Endothelial cell of umbilical vein (primary cell): Measurements from ENCODE around the gene RIMKLB. TPM values are rescaled to one million over a fixed set of nuclear protein-coding genes. Genes with fewer than 3 reads are reported as not detected.
A peak's percentile ranks its signal among the peaks of the same experiment; 100 is the strongest.

Experiments used
- BruUV-seq: library from RNA; stranded (reverse); fragments of 400-500 nt; replicated peaks from 2 replicates; lab custom pipeline; 2021; lab: Mats Ljungman, UMichigan
- CTCF ChIA-PET: fragments of 300-600, 350-600 bp; sonication (Branson Sonifier 250); formaldehyde crosslinking; loops from one replicate; lab custom pipeline; 2021; ENCODE audit warnings: antibody characterized with exemption, inconsistent platforms; lab: Charles Lee
- POLR2A ChIA-PET: fragments of 300-600, 350-600 bp; sonication (Branson Sonifier 250); formaldehyde crosslinking; loops from one replicate; lab custom pipeline; 2021; ENCODE audit warnings: antibody characterized with exemption, inconsistent platforms; lab: Charles Lee
- DNase-seq: peaks from one replicate; pipeline ENCODE4 v3.0.0-alpha.2; 2011; ENCODE audit warnings: low read depth, low spot score
- FAIRE-seq: peaks from 2 replicates; lab custom pipeline; 2011; peaks lifted over from hg19 to GRCh38; lab: Jason Lieb, UNC
- H2AFZ ChIP-seq: 2 replicates; pipeline ENCODE4 v1.6.0; 2012; ENCODE audit warnings: low read depth, low read length, control low read depth, inconsistent platforms
- H3K27ac ChIP-seq: 2 replicates; pipeline ENCODE4 v1.5.1; 2011; ENCODE audit warnings: low read depth, mild to moderate bottlenecking, control low read depth, low read length, moderate library complexity; ENCODE audit not compliant: insufficient read depth
- H3K27me3 ChIP-seq, 2 experiments: 2 replicates each; pipeline versions ENCODE4 v1.6.0 to v1.6.1; 2011; ENCODE audit warnings: low read length in 2 of 2, mixed read lengths in 1 of 2; ENCODE audit not compliant: control insufficient read depth in 2 of 2, insufficient read depth in 2 of 2
- H3K36me3 ChIP-seq, 2 experiments: 2 replicates in 1 of 2; 3 replicates in 1 of 2; pipeline ENCODE4 v1.5.1; 2011; ENCODE audit warnings: low read length in 2 of 2, mild to moderate bottlenecking in 1 of 2, moderate library complexity in 1 of 2; ENCODE audit not compliant: control insufficient read depth in 2 of 2, insufficient read depth in 2 of 2; ENCODE audit errors: extremely low read depth in 1 of 2
- H3K4me1 ChIP-seq: 3 replicates; pipeline ENCODE4 v1.5.1; 2011; ENCODE audit warnings: mild to moderate bottlenecking, low read length; ENCODE audit not compliant: control insufficient read depth, insufficient read depth; ENCODE audit errors: extremely low read depth
- H3K4me2 ChIP-seq: 2 replicates; pipeline ENCODE4 v1.6.1; 2011; ENCODE audit warnings: low read length, control low read depth, mixed read lengths; ENCODE audit not compliant: insufficient read depth
- H3K4me3 ChIP-seq, 3 experiments: fragments of 200-600 bp in 1 of 3; sonication (generic), shearing (Covaris generic) in 1 of 3; replicated peaks in 1 of 3; 2 replicates each; pipeline ENCODE4 v1.5.1; 2011 to 2016; ENCODE audit warnings: control low read depth in 3 of 3, low read length in 3 of 3, mild to moderate bottlenecking in 2 of 3, inconsistent platforms in 1 of 3, low read depth in 1 of 3, moderate library complexity in 1 of 3; ENCODE audit not compliant: insufficient read depth in 1 of 3
- H3K79me2 ChIP-seq: 2 replicates; pipeline ENCODE4 v1.6.0; 2012; ENCODE audit warnings: low read length, inconsistent platforms; ENCODE audit not compliant: control insufficient read depth, insufficient read depth
- H3K9ac ChIP-seq: replicated peaks from 2 replicates; pipeline ENCODE3; 2011; ENCODE audit warnings: low read length, control low read depth; ENCODE audit not compliant: insufficient read depth; ENCODE audit errors: extremely low read depth
- H3K9me1 ChIP-seq: replicated peaks from 3 replicates; pipeline ENCODE4 v1.6.0; 2011; ENCODE audit warnings: mild to moderate bottlenecking, low read length; ENCODE audit not compliant: control insufficient read depth, insufficient read depth; ENCODE audit errors: extremely low read depth
- H3K9me3 ChIP-seq: replicated peaks from 2 replicates; pipeline ENCODE4 v1.5.1; 2012; ENCODE audit warnings: low read length, inconsistent platforms; ENCODE audit not compliant: control insufficient read depth, insufficient read depth
- H4K20me1 ChIP-seq: replicated peaks from 2 replicates; pipeline ENCODE3; 2011; ENCODE audit warnings: mild to moderate bottlenecking, low read length; ENCODE audit not compliant: control insufficient read depth, insufficient read depth; ENCODE audit errors: extremely low read depth
- CTCF ChIP-seq, 2 donors: IDR thresholded peaks; 1 replicate in 1 of 2; 2 replicates in 1 of 2; pipeline ENCODE4 v1.5.1; 2011; ENCODE audit warnings: low read length in 2 of 2, mild to moderate bottlenecking in 2 of 2, moderate library complexity in 2 of 2, control low read depth in 1 of 2, inconsistent platforms in 1 of 2, low read depth in 1 of 2; ENCODE audit not compliant: insufficient read depth in 1 of 2; ENCODE audit errors: extremely low read depth in 1 of 2
- EZH2 ChIP-seq: IDR thresholded peaks from 2 replicates; pipeline ENCODE4 v1.6.1; 2012; ENCODE audit warnings: borderline replicate concordance, low read depth, mild to moderate bottlenecking, moderate library complexity, low read length, inconsistent platforms; ENCODE audit not compliant: severe bottlenecking
- FOS ChIP-seq: IDR thresholded peaks from 2 replicates; pipeline ENCODE4 v1.6.1; 2011; ENCODE audit warnings: mild to moderate bottlenecking, low read length, moderate library complexity, borderline replicate concordance; ENCODE audit not compliant: insufficient read depth
- GATA2 ChIP-seq: IDR thresholded peaks from 2 replicates; pipeline ENCODE4 v1.7.0; 2011; ENCODE audit warnings: low read depth, mild to moderate bottlenecking, moderate library complexity, mixed read lengths, low read length; ENCODE audit not compliant: insufficient read length, insufficient read depth
- POLR2A ChIP-seq: IDR thresholded peaks from 2 replicates; pipeline ENCODE4 v1.6.1; 2012; ENCODE audit warnings: low read depth, mild to moderate bottlenecking, control low read depth, low read length
- POLR2AphosphoS5 ChIP-seq: IDR thresholded peaks from 2 replicates; pipeline ENCODE4 v1.6.1; 2012; ENCODE audit warnings: low read depth, mild to moderate bottlenecking, control low read depth, low read length, moderate library complexity; ENCODE audit not compliant: insufficient read depth
- dilution Hi-C: fragments of 300-500 bp; cut with MboI; formaldehyde crosslinking; loops from one replicate; pipeline ENCODE4 v1.15.0; 2019; ENCODE audit warnings: low sequenced_read_pairs; ENCODE audit not compliant: extremely low pct_ligation_motif_present
- intact Hi-C: fragments of 100-400 bp; cut with micrococcal nuclease; formaldehyde crosslinking; loops from one replicate; pipeline ENCODE4 v1.10.0; 2022
- polyA plus RNA-seq, 4 experiments: library from polyadenylated mRNA; depleted of rRNA in 3 of 4; stranded (reverse) in 3 of 4; unstranded in 1 of 4; fragments of >200 nt; gene quantifications; 2 replicates each; pipeline versions ENCODE4 v1.2.1 to v1.2.3, GENCODE V29; 2011 to 2012; ENCODE audit warnings: missing spikeins in 1 of 4
- total RNA-seq: library from RNA; stranded (reverse); gene quantifications from 2 replicates; pipeline ENCODE4 v1.2.3, GENCODE V29; 2021
- TF ChIP-seq, protein P1 (sequence below): IDR thresholded peaks from 2 replicates; pipeline ENCODE4 v1.6.1; 2011; ENCODE audit not compliant: insufficient read depth, insufficient read length

Gene RIMKLB
- total and polyA plus RNA-seq, 2 donors (not counting 3 experiments of a cell fraction or from before 2014, with no cell fraction given) = 35.5 to 64.3 TPM

- no peak for FAIRE-seq
- peaks cover 12% of the 10 kb centered on the region for H4K20me1 ChIP-seq
- no peaks in the 10 kb centered on the region for H3K9me1 ChIP-seq
- H3K4me2 ChIP-seq = no peak overlapping the region
- DNase-seq = no peak
- BruUV-seq = no TSS peak
- H3K9ac ChIP-seq = no peak overlapping the region
- H2AFZ ChIP-seq = no peak overlapping the region
- CTCF ChIA-PET = interaction anchor here (0.7 to 2.6 kb wide), 7 partner anchors 20 to 248 kb away, joined by 3 to 12 read pairs (median 4); partner anchors contain the start of gene M6PR
- POLR2A ChIA-PET = interaction anchor here (0.6 kb wide), 1 partner anchor 13 kb away, joined by 6 read pairs; no protein-coding TSS in a partner anchor
- no peaks in the 10 kb centered on the region for H3K9me3 ChIP-seq
- no peaks in the 10 kb centered on the region for H3K27me3 ChIP-seq
- dilution Hi-C loops (no loop called here), intact Hi-C loops (no loop called here)
- H3K27ac ChIP-seq = no peak overlapping the region
- TF ChIP-seq, protein P1, sequence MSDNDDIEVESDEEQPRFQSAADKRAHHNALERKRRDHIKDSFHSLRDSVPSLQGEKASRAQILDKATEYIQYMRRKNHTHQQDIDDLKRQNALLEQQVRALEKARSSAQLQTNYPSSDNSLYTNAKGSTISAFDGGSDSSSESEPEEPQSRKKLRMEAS = no peak
- peaks cover 0 to under 1% of the 10 kb centered on the region in 2 experiments for H3K36me3 ChIP-seq
- H3K79me2 ChIP-seq = peaks cover 60% of the 10 kb centered on the region
- no peak overlapping the region for H3K4me3 ChIP-seq
- H3K4me1 ChIP-seq = peaks cover 16% of the 10 kb centered on the region
Observed at GRCh38 chr12:8702159-8702558, 4.4 kb downstream of the RIMKLB start.

DNA sequence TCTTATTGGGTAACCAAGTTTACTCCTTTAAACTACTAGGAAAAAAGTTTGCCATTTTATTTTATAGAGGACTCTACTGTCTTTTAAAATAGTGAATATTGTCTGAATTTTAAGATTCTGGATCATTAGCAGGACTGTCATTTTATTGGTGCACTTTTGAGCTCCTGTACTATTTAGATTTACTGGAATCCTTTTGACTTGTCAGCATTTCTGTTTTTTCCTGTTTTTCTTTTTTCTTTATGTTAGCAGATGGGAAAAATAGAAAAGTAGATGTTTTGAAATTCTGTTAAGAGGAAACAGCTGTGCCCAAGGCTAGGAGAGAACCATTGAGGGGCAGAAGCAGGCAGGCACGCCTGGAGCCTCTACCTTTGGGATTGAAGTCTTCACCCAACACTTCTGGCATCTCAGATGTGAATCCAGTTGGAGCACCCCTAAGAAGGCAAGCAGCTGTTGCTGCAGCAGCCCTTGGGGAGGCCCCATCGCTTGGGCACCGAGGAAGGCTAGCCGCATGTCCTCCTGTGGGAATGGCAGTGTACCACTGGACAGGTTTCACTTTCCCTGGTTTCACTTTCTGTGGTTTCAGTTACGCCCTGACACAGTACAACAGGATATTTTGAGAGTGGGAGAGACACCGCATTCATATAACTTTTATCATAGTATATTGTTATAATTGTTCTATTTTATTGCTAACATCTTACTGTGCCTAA is 11.5 kb downstream of the RIMKLB start:
- DNase-seq = peak; percentile 60
- H3K4me3 ChIP-seq = peak overlapping the region in 1 of 3 experiments; percentile 21
- peaks cover 22% of the 10 kb centered on the region for H3K4me1 ChIP-seq
- H3K27ac ChIP-seq = peak overlapping the region; percentile 15
- intact Hi-C loops = loop anchor here (1.0 kb wide), 1 partner anchor 10 kb away; no protein-coding TSS in a partner anchor
- no peak overlapping the region for H2AFZ ChIP-seq
- peak overlapping the region; percentile 69 for H3K4me2 ChIP-seq
- no TSS peak for BruUV-seq
- no peaks in the 10 kb centered on the region for H4K20me1 ChIP-seq
- no peaks in the 10 kb centered on the region for H3K27me3 ChIP-seq
- peaks cover 56% of the 10 kb centered on the region for H3K79me2 ChIP-seq
- CTCF ChIA-PET = interaction anchor here (1.0 to 2.3 kb wide), 2 partner anchors 17 to 52 kb away, joined by 3 to 6 read pairs; no protein-coding TSS in a partner anchor
- H3K9me3 ChIP-seq = no peaks in the 10 kb centered on the region
- no peaks in the 10 kb centered on the region for H3K9me1 ChIP-seq
- H3K9ac ChIP-seq = peak overlapping the region; percentile 43
- no peak for TF ChIP-seq FOS
- no peak for TF ChIP-seq GATA2
- no peak for TF ChIP-seq POLR2A
- no peak for TF ChIP-seq CTCF (IDR thresholded peaks at IDR 0.05; ENCODE audit: extremely low read depth in 1 of 2, insufficient read depth in 1 of 2, low read depth in 1 of 2, low read length in 2 of 2)
- TF ChIP-seq POLR2AphosphoS5 = no peak
- TF ChIP-seq EZH2 = no peak
- POLR2A ChIA-PET = interaction anchor here (1.3 kb wide), 1 partner anchor 21 kb away, joined by 3 read pairs; no protein-coding TSS in a partner anchor
- peaks cover 0 to 2% of the 10 kb centered on the region in 2 experiments for H3K36me3 ChIP-seq
- peak; percentile 15 for FAIRE-seq
- dilution Hi-C loops = no loop called here
